T-cell (primary cell): ENCODE results near the gene TMEM72. TPM values are rescaled to one million over a fixed set of nuclear protein-coding genes. Genes with fewer than 3 reads are reported as not detected.

Experiments used
- ATAC-seq, 4 experiments: fragments of 200-7000 bp in 3 of 4; fragments of 150-1000 bp in 1 of 4; cut with Tn5 transposase; replicated peaks in 1 of 4; 1 replicate in 3 of 4; 2 replicates in 1 of 4; pipeline ENCODE4 v1.10.0; 2021; ENCODE audit warnings: moderate library complexity in 3 of 4, mild to moderate bottlenecking in 2 of 4, moderate number of reproducible peaks in 1 of 4
- CTCF ChIA-PET, 2 donors: fragments of 300-600 bp; sonication (Branson Sonifier 250); formaldehyde crosslinking; loops; one replicate each; lab custom pipeline; 2022; ENCODE audit warnings: antibody characterized with exemption in 2 of 2; lab: Charles Lee
- POLR2A ChIA-PET, 2 donors: fragments of 300-600 bp; sonication (Branson Sonifier 250); formaldehyde crosslinking; loops; one replicate each; lab custom pipeline; 2022; ENCODE audit warnings: antibody characterized with exemption in 2 of 2; lab: Charles Lee
- DNase-seq, 35 experiments: peaks; one replicate each; pipeline versions ENCODE4 v3.0.0 to v3.0.0-alpha.2; 2013 to 2023
- H3K27ac ChIP-seq: one replicate; pipeline ENCODE4 v1.5.1; 2013; ENCODE audit warnings: low read length
- H3K27me3 ChIP-seq, 2 experiments: replicated peaks in 1 of 2; 1 replicate in 1 of 2; 2 replicates in 1 of 2; pipeline versions ENCODE4 v1.6.1 to v1.7.0; 2013; ENCODE audit warnings: low read length in 1 of 2, mixed read lengths in 1 of 2; ENCODE audit not compliant: control insufficient read depth in 2 of 2, insufficient read depth in 2 of 2; ENCODE audit errors: extremely low read depth in 1 of 2
- H3K36me3 ChIP-seq, 2 donors: 1 replicate in 1 of 2; 2 replicates in 1 of 2; pipeline versions ENCODE4 v1.6.1 to v1.7.0; 2013; ENCODE audit warnings: low read length in 1 of 2; ENCODE audit not compliant: control insufficient read depth in 2 of 2, insufficient read depth in 1 of 2; ENCODE audit errors: extremely low read depth in 1 of 2
- H3K4me1 ChIP-seq, 2 experiments: 1 replicate in 1 of 2; 2 replicates in 1 of 2; pipeline versions ENCODE4 v1.6.1 to v1.7.0; 2013; ENCODE audit warnings: low read length in 2 of 2, mixed read lengths in 1 of 2; ENCODE audit not compliant: insufficient read depth in 2 of 2, control insufficient read depth in 1 of 2; ENCODE audit errors: extremely low read depth in 1 of 2
- H3K4me3 ChIP-seq, 2 donors: 1 replicate in 1 of 2; 2 replicates in 1 of 2; pipeline versions ENCODE4 v1.5.1 to v1.7.0; 2013; ENCODE audit warnings: mild to moderate bottlenecking in 2 of 2, low read length in 1 of 2, moderate library complexity in 1 of 2; ENCODE audit not compliant: control insufficient read depth in 1 of 2; ENCODE audit errors: extremely low read depth in 1 of 2
- H3K9me3 ChIP-seq: 2 replicates; pipeline ENCODE4 v1.7.0; 2013
- H3K27ac Mint-ChIP-seq, 2 donors: one replicate each; pipeline ENCODE4 v1.8.0; 2020 to 2021; ENCODE audit warnings: mild to moderate bottlenecking in 2 of 2, mixed read lengths in 2 of 2
- H3K27me3 Mint-ChIP-seq, 2 donors: one replicate each; pipeline ENCODE4 v1.8.0; 2021 to 2022; ENCODE audit warnings: mixed read lengths in 2 of 2
- H3K36me3 Mint-ChIP-seq: one replicate; pipeline ENCODE4 v1.8.0; 2021; ENCODE audit warnings: mixed read lengths
- H3K4me1 Mint-ChIP-seq, 3 donors: one replicate each; pipeline ENCODE4 v1.8.0; 2020 to 2022; ENCODE audit warnings: mixed read lengths in 3 of 3, mild to moderate bottlenecking in 1 of 3
- H3K4me3 Mint-ChIP-seq, 3 donors: one replicate each; pipeline ENCODE4 v1.8.0; 2020 to 2022; ENCODE audit warnings: mild to moderate bottlenecking in 3 of 3, mixed read lengths in 3 of 3, moderate library complexity in 3 of 3
- H3K9me3 Mint-ChIP-seq, 3 donors: one replicate each; pipeline ENCODE4 v1.8.0; 2020 to 2022; ENCODE audit warnings: mixed read lengths in 3 of 3
- WGBS: methylation state at CpG from one replicate; pipeline ENCODE4 v1.1.5; 2013; ENCODE audit warnings: missing lambda C conversion rate; ENCODE audit not compliant: insufficient coverage; 5-methylcytosine and 5-hydroxymethylcytosine counted together
- total RNA-seq, 35 experiments: library from RNA in 6 of 35; stranded (reverse) in 6 of 35; fragments of 120-200 nt in 1 of 35; gene quantifications; one replicate each; pipeline versions ENCODE4 v1.2.1 to v1.2.4 and lab custom pipeline; 2013 to 2026

The TMEM72 gene
- total RNA-seq, 5 donors from 2014 or later (not counting 1 experiment from before 2014, with no cell fraction given): 0.13 TPM; not detected in 4

DNA sequence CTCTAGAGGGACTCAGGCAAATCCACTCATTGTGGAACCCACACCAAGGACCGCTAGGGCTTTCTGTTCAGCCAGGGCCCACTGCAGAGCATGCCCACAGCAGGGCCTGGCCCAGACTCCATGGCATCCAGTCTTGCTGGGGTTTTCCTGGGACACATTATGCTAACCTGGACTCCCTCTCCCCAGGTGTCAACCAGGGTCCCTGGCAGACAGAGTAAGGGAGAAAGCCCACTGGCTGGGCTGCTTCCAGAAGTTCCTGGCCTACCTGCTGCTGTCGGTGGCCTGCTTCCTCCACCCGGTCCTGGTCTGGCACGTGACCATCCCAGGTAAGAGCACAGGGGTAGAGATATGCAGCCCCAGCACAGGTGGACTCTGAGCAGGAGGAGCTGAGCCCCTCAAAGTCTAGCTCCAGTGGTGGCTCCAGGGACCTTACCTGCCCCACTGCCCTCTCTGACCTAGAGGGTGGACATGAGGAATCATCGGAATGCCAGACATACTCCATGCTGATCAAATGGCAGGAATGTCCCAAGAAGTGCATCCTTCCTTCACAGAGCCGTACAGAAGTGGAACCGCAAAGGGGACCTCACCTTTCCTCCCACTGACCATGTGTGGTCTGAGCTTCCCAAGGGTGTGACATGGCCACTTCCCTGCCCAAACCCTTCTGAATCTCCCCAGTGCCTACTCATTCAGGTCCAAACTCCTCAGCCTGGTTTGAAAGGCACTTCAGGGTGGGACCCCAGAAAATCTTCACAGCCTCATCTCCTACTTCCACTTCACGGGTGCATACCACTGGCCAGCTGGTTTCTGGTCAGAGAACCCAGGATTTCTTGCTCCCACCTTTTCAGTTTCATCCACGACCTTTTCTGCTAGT is 22.5 kb downstream of the TMEM72 start:
- ATAC-seq: no peak
- no peak overlapping the region for H3K4me3 Mint-ChIP-seq
- CTCF ChIA-PET: interaction anchor here (0.7 to 2.6 kb wide), 15 partner anchors 10 to 74 kb away, joined by 3 to 12 read pairs (median 5); partner anchors contain the start of gene DEPP1 (in 1 of the 2)
- no peaks in the 10 kb centered on the region for H3K9me3 ChIP-seq
- no peak overlapping the region for H3K4me3 ChIP-seq
- H3K27ac ChIP-seq: no peak overlapping the region
- H3K4me1 ChIP-seq: peaks cover 8 to 13% of the 10 kb centered on the region in 2 experiments
- WGBS: 78% methylated on average over 8 of the region's 9 CpGs
- DNase-seq: no peak
- H3K27ac Mint-ChIP-seq: no peak overlapping the region
- H3K27me3 ChIP-seq: peaks cover 0 to 25% of the 10 kb centered on the region in 2 experiments
- no peaks in the 10 kb centered on the region for H3K36me3 ChIP-seq
- POLR2A ChIA-PET: no interaction called here
- H3K36me3 Mint-ChIP-seq: no peaks in the 10 kb centered on the region
- H3K27me3 Mint-ChIP-seq: peaks cover 0 to 2% of the 10 kb centered on the region in 2 donors
- H3K4me1 Mint-ChIP-seq: peaks cover 6 to 7% (median 6%) of the 10 kb centered on the region in 3 donors
- peaks cover 0 to 3% (median 0%) of the 10 kb centered on the region in 3 donors for H3K9me3 Mint-ChIP-seq

DNA sequence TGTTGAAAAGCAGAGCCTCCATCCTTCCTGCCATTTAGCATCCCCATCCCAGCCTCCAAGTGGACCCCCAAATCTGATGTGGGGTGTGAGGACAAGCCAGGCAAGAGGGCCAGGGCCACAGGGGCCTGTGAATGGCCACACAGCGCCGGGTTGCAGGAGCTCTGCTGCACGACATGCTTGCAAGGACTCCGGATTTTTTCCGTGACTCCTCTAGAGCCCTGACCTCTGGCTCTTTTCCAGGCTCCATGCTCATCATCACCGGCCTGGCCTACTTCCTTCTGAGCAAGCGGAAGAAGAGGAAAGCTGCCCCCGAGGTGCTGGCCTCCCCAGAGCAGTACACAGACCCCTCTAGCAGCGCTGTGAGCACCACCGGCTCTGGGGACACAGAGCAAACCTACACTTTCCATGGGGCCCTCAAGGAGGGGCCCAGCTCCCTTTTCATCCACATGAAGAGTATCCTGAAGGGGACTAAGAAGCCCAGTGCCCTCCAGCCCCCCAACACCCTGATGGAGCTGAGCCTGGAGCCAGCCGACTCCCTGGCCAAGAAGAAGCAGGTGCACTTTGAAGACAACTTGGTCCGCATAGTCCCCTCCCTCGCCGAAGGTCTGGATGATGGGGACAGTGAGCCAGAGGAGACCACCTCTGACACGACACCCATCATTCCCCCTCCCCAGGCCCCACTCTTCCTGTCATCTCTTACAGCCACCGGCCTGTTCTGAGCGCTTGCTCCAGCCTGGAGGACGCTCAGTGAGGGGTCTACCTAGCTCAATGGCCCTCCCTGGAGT is 23.5 kb downstream of the TMEM72 start:
- no peak overlapping the region for H3K27ac Mint-ChIP-seq
- ATAC-seq (no peak), DNase-seq (no peak)
- no peaks in the 10 kb centered on the region for H3K36me3 Mint-ChIP-seq
- CTCF ChIA-PET: interaction anchor here in 1 of 2 donors (1.4 to 2.6 kb wide), 2 partner anchors 39 to 41 kb away, joined by 3 to 12 read pairs; no protein-coding TSS in a partner anchor
- Histone ChIP-seq H3K4me3 (no peak overlapping the region), H3K36me3 (no peaks in the 10 kb centered on the region), H3K9me3 (no peaks in the 10 kb centered on the region), H3K4me1 (peaks cover 8 to 13% of the 10 kb centered on the region in 2 experiments), H3K27me3 (peaks cover 0 to 25% of the 10 kb centered on the region in 2 experiments), H3K27ac (no peak overlapping the region)
- peaks cover 2 to 5% of the 10 kb centered on the region in 2 donors for H3K27me3 Mint-ChIP-seq
- 95% methylated on average over 8 of the region's 18 CpGs for WGBS
- no peak overlapping the region for H3K4me3 Mint-ChIP-seq
- H3K9me3 Mint-ChIP-seq: peaks cover 0 to 9% (median 0%) of the 10 kb centered on the region in 3 donors
- POLR2A ChIA-PET: no interaction called here
- peaks cover 6 to 7% (median 6%) of the 10 kb centered on the region in 3 donors for H3K4me1 Mint-ChIP-seq

DNA sequence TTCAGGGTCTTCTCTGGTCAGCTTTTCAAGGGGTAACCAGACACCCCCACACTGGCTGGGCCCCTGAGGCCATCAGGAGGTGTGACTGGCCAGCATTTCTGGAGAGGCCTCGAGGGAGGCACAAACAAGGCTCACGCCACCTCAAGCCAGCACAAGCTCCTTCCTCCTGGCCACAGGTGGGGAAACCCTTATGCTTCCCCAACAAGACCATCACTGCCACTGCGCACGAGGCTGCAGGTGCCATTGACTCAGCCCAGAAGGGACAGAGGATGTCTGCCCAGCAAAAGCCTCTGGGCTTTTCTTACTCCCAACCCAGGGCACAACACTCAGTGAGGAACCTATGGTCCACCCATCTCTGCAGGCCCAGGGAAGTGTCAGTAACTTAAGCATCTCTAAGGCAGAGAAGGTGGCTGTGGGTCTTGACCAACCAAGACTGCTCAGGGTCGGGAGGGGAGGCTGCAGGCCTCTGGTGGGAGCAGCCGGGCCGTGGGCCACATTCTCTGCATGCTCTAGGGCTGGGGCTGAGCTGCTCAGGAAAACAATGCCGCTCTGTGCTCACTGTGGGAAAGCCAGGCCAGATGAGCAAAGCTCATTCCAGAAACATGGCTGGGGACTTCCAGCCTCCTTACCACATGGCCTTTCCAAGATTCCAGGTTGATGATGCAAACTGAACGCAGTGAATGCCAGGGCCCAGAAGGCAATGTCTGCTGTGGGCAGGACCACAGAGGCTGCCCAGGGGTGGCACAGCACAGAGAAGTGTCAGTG is 24.2 kb downstream of the TMEM72 start:
- Histone ChIP-seq H3K4me3 (no peak overlapping the region), H3K9me3 (no peaks in the 10 kb centered on the region), H3K4me1 (peaks cover 8 to 13% of the 10 kb centered on the region in 2 experiments), H3K27ac (no peak overlapping the region), H3K27me3 (peaks cover 0 to 25% of the 10 kb centered on the region in 2 experiments), H3K36me3 (no peaks in the 10 kb centered on the region)
- Mint-ChIP-seq H3K36me3 (no peaks in the 10 kb centered on the region), H3K4me1 (peaks cover 6 to 7% (median 6%) of the 10 kb centered on the region in 3 donors), H3K9me3 (peaks cover 0 to 9% (median 0%) of the 10 kb centered on the region in 3 donors), H3K27ac (no peak overlapping the region), H3K27me3 (peaks cover 2 to 5% of the 10 kb centered on the region in 2 donors), H3K4me3 (no peak overlapping the region)
- ChIA-PET CTCF (interaction anchor here in 1 of 2 donors (1.4 kb wide), 1 partner anchor 41 kb away, joined by 3 read pairs; no protein-coding TSS in a partner anchor), POLR2A (no interaction called here)
- no peak for DNase-seq
- no peak for ATAC-seq
- WGBS: 81% methylated on average over 4 of the region's 9 CpGs

DNA sequence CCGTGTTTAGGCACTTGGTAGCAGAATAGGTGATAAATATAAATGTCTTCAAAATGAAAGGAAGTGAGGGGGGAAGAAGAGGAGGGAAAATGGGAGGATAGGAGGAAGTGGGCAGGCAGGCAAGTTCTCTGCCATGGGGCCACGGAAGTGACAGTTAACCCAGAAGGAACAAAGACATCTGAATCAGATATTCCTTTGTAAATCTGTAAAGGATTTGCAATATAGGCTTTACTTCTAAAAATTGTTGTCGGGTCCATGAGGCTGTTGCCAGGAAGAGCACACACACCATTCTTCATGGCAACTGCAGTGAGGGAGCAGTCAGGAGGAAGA is 24.8 kb downstream of the TMEM72 start:
- Histone ChIP-seq H3K9me3 (no peaks in the 10 kb centered on the region), H3K27me3 (peaks cover 0 to 25% of the 10 kb centered on the region in 2 experiments), H3K27ac (no peak overlapping the region), H3K4me1 (peaks cover 8 to 13% of the 10 kb centered on the region in 2 experiments), H3K4me3 (no peak overlapping the region), H3K36me3 (no peaks in the 10 kb centered on the region)
- CTCF ChIA-PET: interaction anchor here in 1 of 2 donors (0.5 kb wide), 1 partner anchor 53 kb away, joined by 4 read pairs; no protein-coding TSS in a partner anchor
- H3K36me3 Mint-ChIP-seq: no peaks in the 10 kb centered on the region
- no peak overlapping the region for H3K27ac Mint-ChIP-seq
- no peak overlapping the region for H3K4me3 Mint-ChIP-seq
- H3K27me3 Mint-ChIP-seq: peaks cover 2 to 5% of the 10 kb centered on the region in 2 donors
- peaks cover 0 to 9% (median 0%) of the 10 kb centered on the region in 3 donors for H3K9me3 Mint-ChIP-seq
- H3K4me1 Mint-ChIP-seq: peaks cover 6 to 7% (median 6%) of the 10 kb centered on the region in 3 donors
- POLR2A ChIA-PET: no interaction called here
- WGBS: 10% methylated on average over 2 of the region's 3 CpGs
- DNase-seq: no peak
- no peak for ATAC-seq

DNA sequence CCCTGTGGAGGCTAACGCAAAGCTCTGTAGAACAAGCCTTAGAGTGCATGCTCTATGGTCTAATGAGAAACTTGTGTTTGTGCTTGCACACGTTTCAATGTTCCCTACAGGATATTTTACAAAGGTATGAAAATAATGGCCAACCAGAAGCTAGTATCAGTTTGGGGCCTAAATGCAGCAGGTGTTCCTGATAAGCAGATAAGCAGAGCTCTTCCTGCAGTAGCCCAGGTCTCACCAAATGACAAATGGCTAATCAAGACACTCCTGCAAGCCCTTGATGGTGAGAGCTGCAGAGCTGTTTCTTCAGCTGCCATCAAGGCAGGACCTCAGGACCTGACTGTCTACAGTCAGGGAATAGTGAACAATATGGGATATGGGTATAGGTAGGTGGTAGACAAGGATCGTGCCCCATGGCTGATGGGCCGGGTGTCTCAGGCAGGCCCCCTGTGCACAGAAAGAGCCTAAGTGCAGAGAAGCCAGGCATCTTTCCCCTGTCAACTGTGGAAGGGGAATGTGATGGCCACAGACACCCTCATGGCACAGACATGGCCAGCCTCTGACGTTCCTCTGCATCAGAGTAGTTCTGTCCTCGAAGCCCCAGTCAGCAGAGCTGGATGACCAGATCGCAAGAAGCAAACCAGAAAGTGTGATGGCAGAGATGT is 25.3 kb downstream of the TMEM72 start:
- no peak for DNase-seq
- no peak for ATAC-seq
- peaks cover 0 to 25% of the 10 kb centered on the region in 2 experiments for H3K27me3 ChIP-seq
- H3K9me3 ChIP-seq: no peaks in the 10 kb centered on the region
- Mint-ChIP-seq H3K9me3 (peaks cover 0 to 14% (median 0%) of the 10 kb centered on the region in 3 donors), H3K4me3 (no peak overlapping the region), H3K27me3 (peaks cover 2 to 5% of the 10 kb centered on the region in 2 donors), H3K36me3 (no peaks in the 10 kb centered on the region), H3K27ac (no peak overlapping the region), H3K4me1 (peaks cover 6 to 7% (median 6%) of the 10 kb centered on the region in 3 donors)
- CTCF ChIA-PET: interaction anchor here in 1 of 2 donors (0.5 kb wide), 1 partner anchor 52 kb away, joined by 4 read pairs; no protein-coding TSS in a partner anchor
- H3K4me1 ChIP-seq: peaks cover 8 to 13% of the 10 kb centered on the region in 2 experiments
- POLR2A ChIA-PET: no interaction called here
- WGBS: 72% methylated on average over 7 of the region's 7 CpGs
- H3K4me3 ChIP-seq: no peak overlapping the region
- no peak overlapping the region for H3K27ac ChIP-seq
- H3K36me3 ChIP-seq: no peaks in the 10 kb centered on the region
